ENCODE data around the gene EYS.
"Not testable (repeated sequence)": the region's sequence is repeated elsewhere in the genome, so short reads cannot be mapped to it uniquely, and the experiment has no call there.

Gene EYS

DNA sequence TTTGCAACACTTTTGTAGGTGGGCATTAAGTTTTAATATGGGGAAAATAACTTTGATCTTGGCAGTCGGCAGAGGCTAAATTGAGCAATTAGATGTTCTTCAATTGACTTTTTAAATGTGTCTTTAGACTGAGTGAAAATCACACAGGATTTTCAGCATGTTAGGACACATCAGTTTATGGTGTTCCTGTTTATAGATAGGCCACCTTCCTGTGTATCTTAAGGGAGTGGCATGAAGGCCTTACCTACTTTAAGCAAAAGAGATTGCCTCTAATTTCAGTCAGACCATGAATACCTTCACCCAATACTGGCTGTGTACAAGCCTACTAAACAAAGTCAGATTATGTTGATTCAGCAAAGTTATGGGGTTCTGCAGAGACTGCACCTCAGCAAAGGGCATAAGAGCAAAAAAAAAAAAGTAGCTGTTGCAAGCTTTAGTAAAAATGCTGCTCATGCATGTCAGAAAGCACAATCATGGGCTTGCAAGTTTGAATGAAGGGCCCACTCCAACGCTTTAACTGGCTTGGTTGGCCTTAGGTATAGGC is 1223.0 kb downstream of the EYS start:
- ChIA-PET POLR2A (no interaction called here), CTCF (interaction anchor here (1.6 kb wide), 1 partner anchor 21 kb away, joined by 3 read pairs; no protein-coding TSS in a partner anchor)
- no peak for TF ChIP-seq CTCF (IDR thresholded peaks at IDR 0.05; ENCODE audit: control extremely low read depth, extremely low read depth, low read depth, missing control alignments)
- no peak for DNase-seq (ENCODE audit: extremely low spot score)

DNA sequence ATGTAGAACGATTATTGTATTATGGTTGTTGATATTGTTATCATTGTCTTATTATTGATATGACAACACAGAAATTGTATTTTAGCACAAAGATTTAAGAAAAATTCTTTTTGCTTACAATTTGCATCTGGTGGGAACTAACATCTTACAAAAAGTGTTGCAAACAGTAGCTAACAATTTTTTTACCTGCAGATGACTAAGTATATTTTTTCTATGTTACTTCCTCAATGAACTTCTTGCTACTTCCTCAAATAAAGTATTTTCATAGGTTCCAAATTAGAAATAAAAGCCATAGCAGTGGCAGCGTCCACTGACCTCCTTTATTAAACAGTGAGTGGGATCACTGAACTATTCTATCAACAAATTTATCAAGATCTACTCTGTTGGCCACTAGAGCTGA is 1224.4 kb downstream of the EYS start:
- POLR2A ChIA-PET: no interaction called here
- no peak for TF ChIP-seq CTCF (IDR thresholded peaks at IDR 0.05; ENCODE audit: control extremely low read depth, extremely low read depth, low read depth, missing control alignments)
- CTCF ChIA-PET: interaction anchor here (0.9 to 1.6 kb wide), 2 partner anchors 8 to 20 kb away, joined by 3 read pairs; no protein-coding TSS in a partner anchor
- no peak for DNase-seq (ENCODE audit: extremely low spot score)

DNA sequence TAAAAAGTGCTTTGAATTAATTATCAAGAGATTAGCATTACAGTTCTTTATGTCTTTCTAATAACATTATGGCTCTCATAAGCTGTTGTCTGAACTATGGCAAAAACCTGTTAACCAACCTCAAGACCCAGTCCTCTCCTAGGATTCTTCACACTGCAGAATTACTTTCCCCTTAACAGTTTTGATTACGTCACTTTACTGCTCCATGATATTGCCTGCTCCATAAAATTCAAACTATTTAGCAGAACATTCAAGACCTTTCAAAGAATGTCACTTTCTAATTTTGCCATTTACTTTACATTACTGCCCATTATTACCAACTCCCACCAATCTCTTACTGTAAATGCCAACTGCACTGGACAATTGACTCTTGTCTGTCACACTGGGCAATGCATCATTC is 1227.9 kb downstream of the EYS start:
- no peak for DNase-seq (ENCODE audit: extremely low spot score)
- ChIA-PET CTCF (no interaction called here), POLR2A (no interaction called here)
- TF ChIP-seq CTCF (IDR thresholded peaks at IDR 0.05; ENCODE audit: control extremely low read depth, extremely low read depth, low read depth, missing control alignments): no peak

DNA sequence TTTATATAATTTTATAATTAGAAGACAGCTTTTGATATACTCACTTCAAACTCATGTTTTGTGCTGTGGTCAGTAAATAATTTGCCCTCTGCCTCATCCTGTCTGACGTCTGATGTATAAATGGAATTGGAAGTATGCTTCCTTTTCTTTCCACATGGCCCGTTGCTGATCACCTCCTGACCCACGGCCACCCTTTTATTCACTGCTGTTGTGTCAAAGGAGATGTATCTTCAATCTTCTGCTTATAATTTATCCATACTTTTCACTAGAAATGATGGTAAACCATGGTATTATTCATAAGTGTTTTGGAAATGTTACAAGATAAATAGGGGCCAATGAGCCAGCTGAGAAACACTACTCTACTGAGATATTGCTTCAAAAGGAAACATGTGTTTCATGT is 1229.6 kb downstream of the EYS start:
- no peak for TF ChIP-seq CTCF (IDR thresholded peaks at IDR 0.05; ENCODE audit: control extremely low read depth, extremely low read depth, low read depth, missing control alignments)
- CTCF ChIA-PET: interaction anchor here (0.7 kb wide), 1 partner anchor 9 kb away, joined by 3 read pairs; no protein-coding TSS in a partner anchor
- DNase-seq (ENCODE audit: extremely low spot score): no peak
- POLR2A ChIA-PET: no interaction called here

DNA sequence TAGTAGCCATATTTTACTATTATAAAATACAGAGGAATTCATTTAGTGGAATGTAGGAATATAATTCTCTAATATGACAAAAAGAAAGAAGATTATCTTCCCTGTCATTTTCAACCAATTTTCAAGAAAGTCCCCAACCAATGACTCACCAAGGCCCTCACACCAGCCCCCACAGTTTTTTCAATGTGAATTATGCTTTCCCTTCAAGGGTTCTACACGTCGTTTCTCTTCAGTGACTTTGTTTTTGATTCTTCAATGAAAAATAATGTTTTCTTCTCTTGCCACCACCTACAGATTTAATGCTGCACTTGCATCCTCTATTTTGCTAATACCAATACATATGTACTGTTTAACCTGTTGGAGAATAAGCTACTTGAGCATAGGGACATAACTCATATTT is 1230.1 kb downstream of the EYS start:
- TF ChIP-seq CTCF (IDR thresholded peaks at IDR 0.05; ENCODE audit: control extremely low read depth, extremely low read depth, low read depth, missing control alignments): no peak
- CTCF ChIA-PET: interaction anchor here (0.7 kb wide), 1 partner anchor 9 kb away, joined by 3 read pairs; no protein-coding TSS in a partner anchor
- no peak for DNase-seq (ENCODE audit: extremely low spot score)
- POLR2A ChIA-PET: no interaction called here

DNA sequence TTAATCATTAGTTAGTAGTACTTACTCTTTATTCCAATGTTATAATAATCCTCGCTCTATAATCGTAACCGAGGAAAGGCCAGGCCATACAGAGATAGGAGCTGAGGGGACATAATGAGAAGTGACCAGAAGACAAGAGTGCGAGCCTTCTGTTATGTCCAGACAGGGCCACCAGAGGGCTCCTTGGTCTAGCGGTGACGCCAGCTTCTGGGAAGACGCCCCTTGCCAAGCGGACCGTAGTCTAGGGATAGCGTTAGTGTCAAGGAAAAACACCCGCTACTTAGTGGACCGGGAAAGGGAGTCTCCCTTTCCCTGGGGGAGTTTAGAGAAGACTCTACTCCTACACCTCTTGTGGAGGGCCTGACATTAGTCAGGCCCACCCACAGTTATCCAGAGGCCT is 1237.6 kb downstream of the EYS start:
- CTCF ChIA-PET; DNase-seq (ENCODE audit: extremely low spot score); POLR2A ChIA-PET: not testable (repeated sequence)

GRCh38 chr6:64467656-64468055 is 1239.4 kb downstream of the EYS start:
- TF ChIP-seq CTCF (IDR thresholded peaks at IDR 0.05; ENCODE audit: control extremely low read depth, extremely low read depth, low read depth, missing control alignments): no peak
- DNase-seq (ENCODE audit: extremely low spot score): no peak
- CTCF ChIA-PET: interaction anchor here (1.0 kb wide), 1 partner anchor 10 kb away, joined by 3 read pairs; no protein-coding TSS in a partner anchor
- POLR2A ChIA-PET: no interaction called here

Measured in GM10248 (cell line).